ENCODE results near the gene TMSB15C. TPM values are rescaled to one million over a fixed set of nuclear protein-coding genes. Genes with fewer than 3 reads are reported as not detected.
"Not testable (repeated sequence)": the region's sequence is repeated elsewhere in the genome, so short reads cannot be mapped to it uniquely, and the experiment has no call there.

TMSB15C gene
- total RNA-seq, 1 experiment from 2014 or later: 2.0 TPM

- not testable (repeated sequence) for H3K56ac ChIP-seq (ENCODE audit: insufficient read length, low read depth, low read length); H3K4me2 ChIP-seq (ENCODE audit: insufficient read depth, insufficient read length, low read length); H3K27me3 Mint-ChIP-seq (ENCODE audit: low read depth); H3K9ac ChIP-seq (ENCODE audit: extremely low read depth, insufficient read length, low read length); H3K9me3 Mint-ChIP-seq; H3K4me1 ChIP-seq (ENCODE audit: insufficient read depth, low read length); H3K4ac ChIP-seq (ENCODE audit: low read depth, low read length); H3K27ac Mint-ChIP-seq; H3K4me1 Mint-ChIP-seq; H2BK15ac ChIP-seq (ENCODE audit: low read depth, low read length); H2AFZ ChIP-seq (ENCODE audit: low read length); H2BK20ac ChIP-seq (ENCODE audit: low read depth, low read length, poor library complexity, severe bottlenecking); H3K18ac ChIP-seq (ENCODE audit: insufficient read length, low read depth, low read length); H3K9me3 ChIP-seq (ENCODE audit: control insufficient read depth, low read depth, low read length); H4K91ac ChIP-seq (ENCODE audit: insufficient read length, low read depth, low read length); H3K79me2 ChIP-seq (ENCODE audit: insufficient read depth, low read length); H3K23me2 ChIP-seq (ENCODE audit: insufficient read length, low read depth, low read length, poor library complexity, severe bottlenecking); H2BK5ac ChIP-seq (ENCODE audit: insufficient read length, low read length); H4K20me1 ChIP-seq (ENCODE audit: control insufficient read depth, insufficient read depth, insufficient read length); H3K79me1 ChIP-seq (ENCODE audit: insufficient read depth, low read depth, low read length, poor library complexity, severe bottlenecking); H2AK5ac ChIP-seq (ENCODE audit: insufficient read length, low read length); H3K36me3 Mint-ChIP-seq (ENCODE audit: insufficient read depth in 1 of 3, low read depth in 3 of 3); H2BK120ac ChIP-seq (ENCODE audit: low read depth, low read length, poor library complexity, severe bottlenecking); H3K27ac ChIP-seq (ENCODE audit: insufficient read length, low read depth, low read length); H4K8ac ChIP-seq (replicated peaks; ENCODE audit: insufficient read length, low read depth, low read length); H3K4me3 Mint-ChIP-seq; H3K23ac ChIP-seq (ENCODE audit: insufficient read length, low read depth, low read length); DNase-seq; H3T11ph ChIP-seq (ENCODE audit: low read length); H3K27me3 ChIP-seq (ENCODE audit: insufficient read depth, low read length); H4K5ac ChIP-seq (ENCODE audit: insufficient read length, low read depth, low read length); H2BK12ac ChIP-seq (ENCODE audit: insufficient read length, low read depth, low read length); H3K14ac ChIP-seq (ENCODE audit: insufficient read depth, low read length)
- no CpG with 5 or more reads among the region's 18 CpGs for WGBS (ENCODE audit: extremely low coverage, insufficient read length, low lambda C conversion rate)
These were observed 13.4 kb downstream of the TMSB15C start for GRCh38 chrX:104062636-104063035.

GRCh38 chrX:104054956-104055355, 21.1 kb downstream of the TMSB15C start:
- H4K20me1 ChIP-seq (ENCODE audit: control insufficient read depth, insufficient read depth, insufficient read length); H3K4ac ChIP-seq (ENCODE audit: low read depth, low read length); H3K27ac Mint-ChIP-seq; H3K14ac ChIP-seq (ENCODE audit: insufficient read depth, low read length); H3K27me3 Mint-ChIP-seq (ENCODE audit: low read depth); H3K23me2 ChIP-seq (ENCODE audit: insufficient read length, low read depth, low read length, poor library complexity, severe bottlenecking); H3K4me1 Mint-ChIP-seq; H3K9ac ChIP-seq (ENCODE audit: extremely low read depth, insufficient read length, low read length); H2BK12ac ChIP-seq (ENCODE audit: insufficient read length, low read depth, low read length); H2BK120ac ChIP-seq (ENCODE audit: low read depth, low read length, poor library complexity, severe bottlenecking); H2BK15ac ChIP-seq (ENCODE audit: low read depth, low read length); H3K56ac ChIP-seq (ENCODE audit: insufficient read length, low read depth, low read length); H3K79me2 ChIP-seq (ENCODE audit: insufficient read depth, low read length); DNase-seq; H3K4me2 ChIP-seq (ENCODE audit: insufficient read depth, insufficient read length, low read length); H3K9me3 ChIP-seq (ENCODE audit: control insufficient read depth, low read depth, low read length); H3K36me3 Mint-ChIP-seq (ENCODE audit: insufficient read depth in 1 of 3, low read depth in 3 of 3); H3K27me3 ChIP-seq (ENCODE audit: insufficient read depth, low read length); H2AFZ ChIP-seq (ENCODE audit: low read length); H3K27ac ChIP-seq (ENCODE audit: insufficient read length, low read depth, low read length); H3K23ac ChIP-seq (ENCODE audit: insufficient read length, low read depth, low read length); H3K4me3 Mint-ChIP-seq; H3K18ac ChIP-seq (ENCODE audit: insufficient read length, low read depth, low read length); H3K9me3 Mint-ChIP-seq; H3T11ph ChIP-seq (ENCODE audit: low read length); H2AK5ac ChIP-seq (ENCODE audit: insufficient read length, low read length); H4K91ac ChIP-seq (ENCODE audit: insufficient read length, low read depth, low read length); H4K8ac ChIP-seq (replicated peaks; ENCODE audit: insufficient read length, low read depth, low read length); H2BK5ac ChIP-seq (ENCODE audit: insufficient read length, low read length); H3K4me1 ChIP-seq (ENCODE audit: insufficient read depth, low read length); H3K79me1 ChIP-seq (ENCODE audit: insufficient read depth, low read depth, low read length, poor library complexity, severe bottlenecking); H4K5ac ChIP-seq (ENCODE audit: insufficient read length, low read depth, low read length); H2BK20ac ChIP-seq (ENCODE audit: low read depth, low read length, poor library complexity, severe bottlenecking): not testable (repeated sequence)
- no CpG with 5 or more reads among the region's 13 CpGs for WGBS (ENCODE audit: extremely low coverage, insufficient read length, low lambda C conversion rate)

Data from H9 (cell line).